ENCODE data around the gene PER3. TPM values are rescaled to one million over a fixed set of nuclear protein-coding genes. Genes with fewer than 3 reads are reported as not detected.

PER3 gene
- 1.3 and 2.4 TPM in 2 replicates for total RNA-seq (2014; rRNA removed; shearing (Covaris generic))

DNA sequence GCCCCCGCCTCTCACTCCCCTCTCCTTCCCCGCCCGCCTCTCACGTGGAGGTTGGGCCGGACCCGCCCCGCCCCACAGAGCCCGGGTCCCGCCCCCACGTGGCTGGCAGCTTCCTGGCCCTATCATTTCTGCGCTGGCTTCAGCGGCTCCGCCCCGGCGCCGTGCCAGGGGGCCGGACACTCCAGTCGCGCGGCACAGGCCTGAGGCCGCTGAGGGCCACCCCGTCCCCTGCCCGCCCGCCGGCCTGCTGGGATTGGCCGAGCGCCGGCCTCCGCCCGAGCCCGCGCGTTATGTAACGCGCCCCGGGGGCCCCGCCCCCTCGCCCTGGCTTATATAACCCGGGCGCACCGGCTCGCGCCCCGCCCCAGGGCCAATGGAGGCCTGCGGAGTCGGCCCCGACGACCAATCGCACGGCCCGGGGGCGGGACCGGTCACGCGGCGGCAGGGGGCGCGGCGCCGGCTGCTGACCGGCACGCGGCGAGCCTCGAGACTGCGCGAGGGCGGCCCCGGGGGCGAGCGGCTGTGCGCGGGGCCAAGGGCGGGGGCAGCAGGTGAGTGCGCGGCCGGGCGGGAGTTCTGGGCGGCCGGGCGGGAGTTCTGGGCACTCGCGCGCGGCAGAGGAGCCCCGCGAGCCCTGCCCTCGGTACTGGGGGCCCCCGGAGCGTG lies at the start of gene PER3:
PER3 (plus strand) TSS at position 466 of the 666 bp plus-strand sequence. CDS start 587 bp downstream, outside the sequence.

DNA sequence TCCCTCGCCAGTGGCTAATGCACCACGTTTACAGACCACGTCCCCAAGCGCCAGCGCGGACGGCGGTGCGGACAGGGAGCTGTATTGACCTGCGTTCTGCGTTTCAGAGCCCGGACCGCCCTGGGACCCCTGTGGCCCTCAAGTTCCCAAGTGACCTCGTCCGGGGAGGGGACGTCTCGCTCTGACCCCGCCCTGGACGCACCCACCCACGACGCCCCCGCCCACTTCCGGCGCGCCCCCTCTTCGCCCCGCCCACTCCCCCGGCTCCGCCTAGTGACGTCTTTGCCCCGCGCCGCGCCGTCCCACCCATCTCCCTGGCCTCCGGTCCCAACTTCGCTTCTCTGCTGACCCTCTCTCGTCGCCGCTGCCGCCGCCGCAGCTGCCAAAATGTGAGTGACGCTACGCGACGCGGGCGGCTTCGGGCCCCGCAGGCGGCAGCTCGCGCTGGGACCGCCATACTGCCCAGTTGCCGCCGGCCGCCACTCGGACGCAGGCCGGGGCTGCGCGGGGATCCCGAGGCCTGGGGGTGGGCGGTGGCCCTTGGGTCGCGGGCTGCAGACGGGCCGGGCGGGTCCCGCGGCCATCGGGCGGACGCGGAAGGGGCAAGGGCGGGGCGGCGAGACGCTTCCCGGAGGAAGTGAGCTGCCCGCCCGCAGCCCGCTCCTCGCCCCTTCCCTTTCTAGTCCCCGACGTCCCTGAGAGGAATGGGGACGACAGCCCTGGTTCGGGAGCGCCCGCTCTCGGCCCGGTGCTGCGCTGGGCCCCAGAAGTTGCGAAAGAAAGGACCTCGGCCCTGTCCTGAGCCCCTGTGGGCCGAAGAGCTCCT lies 12.9 kb upstream of the PER3 start, which contains the start of gene VAMP3:
VAMP3 (plus strand) TSS at position 300 of the 826 bp plus-strand sequence; CDS start at position 388, 88 bp downstream.

DNA sequence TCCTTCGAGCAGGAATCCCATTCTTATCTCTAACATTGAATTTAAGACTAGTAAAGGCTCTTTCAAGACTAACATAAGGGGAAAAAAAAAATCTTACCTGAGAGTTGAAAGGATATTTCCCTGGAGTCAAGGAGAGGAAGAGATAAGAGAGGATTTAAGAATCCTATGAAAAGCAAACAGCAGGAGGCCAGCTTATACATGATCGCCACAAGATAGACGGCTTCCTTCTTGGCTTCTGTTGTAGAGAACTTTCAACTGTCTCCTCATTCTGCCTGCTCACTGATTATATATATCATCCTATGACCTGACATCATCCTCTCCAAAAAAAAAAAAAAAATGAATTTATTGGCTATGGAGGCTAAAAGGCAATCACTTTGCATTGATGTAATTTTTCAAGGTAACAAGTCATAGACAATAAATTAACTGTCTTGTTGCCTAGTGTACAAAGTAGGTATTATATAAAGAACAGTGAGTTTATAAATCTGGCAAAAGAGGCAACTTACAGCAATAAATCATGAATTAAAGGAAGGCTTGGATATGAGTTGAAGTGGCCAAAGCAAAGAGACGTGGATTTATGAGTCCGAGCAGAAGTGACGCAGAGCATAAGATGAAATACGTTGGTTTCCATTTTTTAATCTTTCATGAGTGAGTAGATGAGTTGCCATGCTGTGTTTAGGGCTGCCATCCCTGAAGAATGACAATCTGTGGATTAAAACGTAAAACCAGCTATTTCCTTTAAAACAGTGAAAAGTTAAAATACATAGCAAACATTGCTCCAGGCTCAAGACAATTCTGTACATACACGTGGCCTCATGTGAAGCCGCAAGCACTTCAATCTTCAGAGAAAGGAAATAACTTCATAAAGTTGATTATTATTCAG lies 69.0 kb downstream of the PER3 start, which contains the start of gene UTS2:
UTS2 (minus strand) TSS at position 262 of the 880 bp plus-strand sequence; CDS start at position 200, 62 bp downstream.

Other genes with a start within 250 kb of the PER3 start
- gene VAMP3, start 13.0 kb upstream of the PER3 start, total RNA-seq (2014; rRNA removed; shearing (Covaris generic)), result 49.6 and 50.8 TPM in 2 replicates
- not detected in 2 replicates for gene UTS2, start 68.8 kb downstream of the PER3 start, total RNA-seq (2014; rRNA removed; shearing (Covaris generic))
- 0.04 and 0.29 TPM in 2 replicates for gene TNFRSF9, start 156.5 kb downstream of the PER3 start, total RNA-seq (2014; rRNA removed; shearing (Covaris generic))
- gene PARK7, start 177.4 kb downstream of the PER3 start, total RNA-seq (2014; rRNA removed; shearing (Covaris generic)), result 397 and 408 TPM in 2 replicates
- gene ERRFI1, start 242.0 kb downstream of the PER3 start, total RNA-seq (2014; rRNA removed; shearing (Covaris generic)), result 153 and 200 TPM in 2 replicates

All from A375 (cell line).